Astrocyte (in vitro differentiated cells and primary cell): Measurements from ENCODE around the gene NR4A3.

Experiments
- EZH2 ChIP-seq: IDR thresholded peaks from 2 replicates; pipeline ENCODE4 v1.6.1; 2012; ENCODE audit warnings: mild to moderate bottlenecking, low read length, inconsistent platforms; ENCODE audit not compliant: insufficient read depth
- TF ChIP-seq, protein P1 (sequence below): IDR thresholded peaks from 2 replicates; pipeline ENCODE4 v1.5.1; 2011; ENCODE audit warnings: low read depth, mild to moderate bottlenecking, inconsistent platforms, low read length, moderate library complexity; ENCODE audit not compliant: insufficient read depth

- TF ChIP-seq, protein P1, sequence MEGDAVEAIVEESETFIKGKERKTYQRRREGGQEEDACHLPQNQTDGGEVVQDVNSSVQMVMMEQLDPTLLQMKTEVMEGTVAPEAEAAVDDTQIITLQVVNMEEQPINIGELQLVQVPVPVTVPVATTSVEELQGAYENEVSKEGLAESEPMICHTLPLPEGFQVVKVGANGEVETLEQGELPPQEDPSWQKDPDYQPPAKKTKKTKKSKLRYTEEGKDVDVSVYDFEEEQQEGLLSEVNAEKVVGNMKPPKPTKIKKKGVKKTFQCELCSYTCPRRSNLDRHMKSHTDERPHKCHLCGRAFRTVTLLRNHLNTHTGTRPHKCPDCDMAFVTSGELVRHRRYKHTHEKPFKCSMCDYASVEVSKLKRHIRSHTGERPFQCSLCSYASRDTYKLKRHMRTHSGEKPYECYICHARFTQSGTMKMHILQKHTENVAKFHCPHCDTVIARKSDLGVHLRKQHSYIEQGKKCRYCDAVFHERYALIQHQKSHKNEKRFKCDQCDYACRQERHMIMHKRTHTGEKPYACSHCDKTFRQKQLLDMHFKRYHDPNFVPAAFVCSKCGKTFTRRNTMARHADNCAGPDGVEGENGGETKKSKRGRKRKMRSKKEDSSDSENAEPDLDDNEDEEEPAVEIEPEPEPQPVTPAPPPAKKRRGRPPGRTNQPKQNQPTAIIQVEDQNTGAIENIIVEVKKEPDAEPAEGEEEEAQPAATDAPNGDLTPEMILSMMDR, result no peak
- no peak for TF ChIP-seq EZH2
Measured at GRCh38 chr9:99801775-99802174, 19.9 kb upstream of the NR4A3 start.
